Choroid plexus epithelial cell (primary cell): ENCODE measurements around the gene ZNF181.

ENCODE experiments used
- DNase-seq: peaks from one replicate; pipeline ENCODE4 v3.0.0-alpha.2; 2010; ENCODE audit warnings: low read depth
- H3K4me3 ChIP-seq: 2 replicates; pipeline ENCODE4 v1.5.1; 2011; ENCODE audit warnings: low read depth, mild to moderate bottlenecking, control low read depth, low read length, moderate library complexity
- CTCF ChIP-seq: conservative IDR thresholded peaks from 2 replicates; pipeline ENCODE4 v1.5.1; 2011; ENCODE audit warnings: low read depth, mild to moderate bottlenecking, control low read depth, inconsistent platforms, low read length, moderate library complexity

Gene ZNF181

GRCh38 chr19:34794066-34794960, 60.3 kb downstream of the ZNF181 start:
- DNase-seq: peak; percentile 5
- no peak overlapping the region for H3K4me3 ChIP-seq
- TF ChIP-seq CTCF: no peak
